Esophagus (tissue), 2 donors: ENCODE results near the gene PRKAR2A. TPM values are rescaled to one million over a fixed set of nuclear protein-coding genes. Genes with fewer than 3 reads are reported as not detected.

ENCODE experiments used
- H3K27ac ChIP-seq, 2 donors: one replicate each; pipeline ENCODE4 v1.5.1; 2013; ENCODE audit warnings: low read depth in 2 of 2, mild to moderate bottlenecking in 2 of 2, inconsistent platforms in 1 of 2, low read length in 1 of 2, moderate library complexity in 1 of 2
- H3K27me3 ChIP-seq, 2 donors: one replicate each; pipeline ENCODE4 v1.6.1; 2013; ENCODE audit warnings: low read length in 2 of 2, control low read depth in 1 of 2, mild to moderate bottlenecking in 1 of 2; ENCODE audit not compliant: insufficient read depth in 2 of 2, control insufficient read depth in 1 of 2
- H3K36me3 ChIP-seq, 2 donors: one replicate each; pipeline ENCODE4 v1.6.1; 2013; ENCODE audit warnings: low read length in 1 of 2; ENCODE audit not compliant: control insufficient read depth in 2 of 2, insufficient read depth in 2 of 2
- H3K4me1 ChIP-seq, 2 donors: one replicate each; pipeline ENCODE4 v1.6.1; 2013; ENCODE audit warnings: low read length in 1 of 2; ENCODE audit not compliant: control insufficient read depth in 2 of 2, insufficient read depth in 2 of 2
- H3K4me3 ChIP-seq, 2 donors: one replicate each; pipeline ENCODE4 v1.5.1; 2013; ENCODE audit warnings: low read length in 2 of 2, mild to moderate bottlenecking in 2 of 2, low read depth in 1 of 2, moderate library complexity in 1 of 2
- H3K9me3 ChIP-seq, 2 donors: one replicate each; pipeline ENCODE4 v1.6.1; 2013; ENCODE audit warnings: mild to moderate bottlenecking in 2 of 2, low read depth in 1 of 2, low read length in 1 of 2, moderate library complexity in 1 of 2; ENCODE audit not compliant: control insufficient read depth in 2 of 2, insufficient read depth in 1 of 2
- WGBS, 2 donors: extraction: QIAGEN DNeasy Blood & Tissue Kit; methylation state at CpG; one replicate each; pipeline ENCODE4 v1.1.7; 2013; 5-methylcytosine and 5-hydroxymethylcytosine counted together
- polyA plus RNA-seq, 2 donors: library from polyadenylated mRNA; stranded (reverse); fragments of 200-250 nt; gene quantifications; one replicate each; pipeline ENCODE4 v1.2.3, GENCODE V29; 2013
- donor health status: healthy with polysubstance abuse.
- donor health status: Bipolar disorder and iron deficiency.

The PRKAR2A gene
- polyA plus RNA-seq, 2 donors, result 7.2 to 11.3 TPM

DNA sequence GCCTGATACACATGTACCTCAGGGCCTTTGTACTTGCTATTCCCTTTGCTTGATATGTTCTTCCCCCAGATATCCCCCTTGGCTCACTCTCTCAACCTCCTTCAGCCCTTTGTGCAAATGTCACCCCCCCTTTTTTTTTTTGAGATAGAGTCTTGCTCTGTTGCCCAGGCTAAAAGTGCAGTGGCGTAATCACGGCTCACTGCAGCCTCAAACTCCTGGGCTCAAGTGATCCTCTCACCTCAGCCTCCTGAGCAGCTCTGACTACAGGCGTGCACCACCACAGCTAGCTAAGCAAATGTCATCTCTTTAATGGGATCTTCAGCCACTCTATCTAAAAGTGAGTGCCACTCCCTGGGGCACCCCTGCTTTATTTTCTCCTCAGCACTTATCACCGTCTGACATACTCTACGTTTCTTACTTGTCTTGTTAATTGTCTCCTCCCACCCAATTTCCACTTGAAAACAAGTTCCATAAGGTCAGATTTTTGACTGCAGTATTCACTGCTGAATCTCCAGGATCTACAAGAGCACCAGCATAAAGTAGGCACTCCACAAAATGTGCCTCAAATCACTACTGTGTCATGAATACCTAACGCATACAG is 145.3 kb downstream of the PRKAR2A start:
- H3K27ac ChIP-seq, result no peak overlapping the region

DNA sequence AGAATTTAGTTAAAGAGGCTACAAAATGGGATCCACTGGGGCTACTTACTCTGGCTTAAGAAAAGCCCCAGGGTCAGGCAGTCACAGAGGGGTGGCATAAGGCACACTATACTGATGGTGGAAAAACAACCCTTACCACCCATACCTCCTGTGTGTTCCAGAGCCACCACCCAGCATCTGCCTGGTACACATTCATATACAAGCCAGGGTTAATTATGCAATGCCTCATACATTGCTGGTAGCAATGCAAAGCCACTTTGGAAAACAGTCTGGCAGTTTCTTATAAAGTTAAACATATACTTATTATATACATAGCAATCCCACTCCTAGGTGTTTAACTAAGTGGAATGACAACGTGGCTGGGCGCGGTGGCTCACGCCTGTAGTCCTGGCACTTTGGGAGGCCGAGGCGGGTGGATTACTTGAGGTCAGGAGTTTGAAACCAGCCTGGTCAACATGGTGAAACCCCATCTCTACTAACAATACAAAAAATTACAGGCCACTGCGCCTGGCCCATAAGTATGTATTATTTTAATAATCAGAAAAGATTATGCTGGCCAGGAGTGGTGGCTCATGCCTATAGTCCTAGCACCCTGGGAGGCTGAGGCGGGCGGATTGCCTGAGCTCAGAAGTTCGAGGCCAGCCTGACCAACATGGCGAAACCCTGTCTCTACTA is 146.8 kb downstream of the PRKAR2A start:
- Histone ChIP-seq H3K27me3 (no peaks in the 10 kb centered on the region), H3K36me3 (peaks cover 2 to 3% of the 10 kb centered on the region in 2 donors), H3K9me3 (no peaks in the 10 kb centered on the region), H3K4me3 (no peak overlapping the region), H3K27ac (no peak overlapping the region), H3K4me1 (no peaks in the 10 kb centered on the region)
- 87 to 93% methylated on average over 11 of the region's 11 CpGs for WGBS, 2 donors

More for the DNA sequence above, 145.3 kb downstream of the PRKAR2A start:
- H3K27me3 ChIP-seq, result no peaks in the 10 kb centered on the region
- no peaks in the 10 kb centered on the region for H3K9me3 ChIP-seq
- no peak overlapping the region for H3K4me3 ChIP-seq
- H3K4me1 ChIP-seq, result no peaks in the 10 kb centered on the region
- 85 to 88% methylated on average over 6 of the region's 6 CpGs for WGBS, 2 donors
- H3K36me3 ChIP-seq, result peaks cover 3 to 6% of the 10 kb centered on the region in 2 donors

DNA sequence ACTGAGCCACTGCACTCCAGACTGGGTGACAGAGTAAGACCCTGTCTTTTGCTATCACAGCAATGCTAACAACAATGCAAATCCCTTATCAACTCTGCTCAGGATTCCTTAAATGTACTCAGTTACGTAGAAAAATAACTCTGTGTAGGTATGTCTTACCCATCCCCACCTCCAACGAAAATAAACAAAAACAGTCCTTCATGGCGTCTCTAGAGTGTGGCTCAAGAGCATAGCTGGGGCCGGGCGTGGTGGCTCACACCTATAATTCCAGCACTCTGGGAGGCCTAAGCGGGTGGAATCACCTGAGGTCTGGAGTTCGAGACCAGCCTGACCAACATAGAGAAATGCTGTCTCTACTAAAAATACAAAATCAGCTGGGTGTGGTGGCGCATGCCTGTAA is 148.8 kb downstream of the PRKAR2A start:
- H3K36me3 ChIP-seq, result peaks cover 3 to 10% of the 10 kb centered on the region in 2 donors

DNA sequence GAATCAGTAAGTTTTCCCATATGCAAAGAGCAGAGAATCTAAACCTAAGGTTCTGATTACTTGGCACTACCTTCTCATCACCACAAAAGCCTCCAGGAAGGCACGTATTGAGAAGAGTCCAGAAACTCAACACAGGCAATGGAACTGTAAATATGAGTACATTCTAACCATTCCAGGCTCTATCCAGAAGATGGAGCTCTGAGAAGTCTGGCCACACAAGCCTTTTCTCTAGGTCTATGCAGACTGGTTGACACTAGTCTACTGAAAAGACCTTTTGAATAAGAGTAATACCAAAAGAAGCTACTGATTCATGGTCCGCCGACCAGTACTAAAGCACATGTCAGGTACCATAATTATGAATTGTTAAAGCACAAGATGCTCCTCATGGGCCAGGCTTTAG is 149.7 kb downstream of the PRKAR2A start:
- Histone ChIP-seq H3K27me3 (no peaks in the 10 kb centered on the region), H3K36me3 (peaks cover 3 to 15% of the 10 kb centered on the region in 2 donors), H3K27ac (peak overlapping the region in 1 of 2 donors; percentile 0), H3K4me1 (peaks cover 2 to 12% of the 10 kb centered on the region in 2 donors), H3K9me3 (no peaks in the 10 kb centered on the region), H3K4me3 (no peak overlapping the region)
- 81 to 85% methylated on average over 3 of the region's 3 CpGs for WGBS, 2 donors

More for the DNA sequence above, 148.8 kb downstream of the PRKAR2A start:
- Histone ChIP-seq H3K27ac (no peak overlapping the region), H3K9me3 (no peaks in the 10 kb centered on the region), H3K27me3 (no peaks in the 10 kb centered on the region), H3K4me1 (peaks cover 2 to 11% of the 10 kb centered on the region in 2 donors), H3K4me3 (no peak overlapping the region)
- WGBS, 2 donors, result 93 to 95% methylated on average over 8 of the region's 8 CpGs

DNA sequence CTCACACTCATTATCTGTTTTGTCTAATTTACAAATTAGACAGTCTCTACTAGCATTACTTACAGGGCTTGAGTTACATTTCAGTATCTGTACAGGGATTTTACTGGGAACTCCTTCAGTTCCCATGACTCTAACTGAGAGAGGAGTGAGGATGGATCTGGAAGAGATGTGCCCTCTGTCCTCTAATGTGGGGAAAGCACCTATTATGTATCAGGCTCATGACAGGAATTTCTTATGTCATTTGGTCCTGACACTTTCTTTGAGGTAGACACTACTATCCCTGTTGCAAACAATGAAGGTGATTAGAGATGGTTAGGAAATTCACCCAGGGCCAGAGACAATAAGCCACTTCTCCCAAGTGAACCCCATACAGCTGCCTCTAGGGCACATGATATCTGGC is 151.1 kb downstream of the PRKAR2A start:
- Histone ChIP-seq H3K4me3 (no peak overlapping the region), H3K9me3 (no peaks in the 10 kb centered on the region), H3K27me3 (no peaks in the 10 kb centered on the region), H3K4me1 (peaks cover 2 to 12% of the 10 kb centered on the region in 2 donors), H3K27ac (no peak overlapping the region), H3K36me3 (peaks cover 8 to 19% of the 10 kb centered on the region in 2 donors)

Other genes starting within 250 kb of the PRKAR2A start
- 100 to 1,000 TPM; 192 to 264 TPM for gene UQCRC1, start 238.2 kb downstream of the PRKAR2A start, polyA plus RNA-seq
- not detected for gene TMEM89, start 226.1 kb downstream of the PRKAR2A start, polyA plus RNA-seq
- gene SLC26A6, start 212.4 kb downstream of the PRKAR2A start, polyA plus RNA-seq, result 10 to 100 TPM in 1 of 2 donors, 1 to 10 TPM in 1; 6.4 to 20.8 TPM
- gene CELSR3, start 185.0 kb downstream of the PRKAR2A start, polyA plus RNA-seq, result under 1 TPM; 0.36 to 0.77 TPM
- 1 to 10 TPM; 7.6 to 8.2 TPM for gene NCKIPSD, start 162.0 kb downstream of the PRKAR2A start, polyA plus RNA-seq
- gene IP6K2, start 130.7 kb downstream of the PRKAR2A start, polyA plus RNA-seq, result 100 to 1,000 TPM in 1 of 2 donors, 10 to 100 TPM in 1; 67.8 to 110 TPM
- 1 to 10 TPM; 5.8 to 9.0 TPM for gene SLC25A20, start 51.0 kb upstream of the PRKAR2A start, polyA plus RNA-seq
- 10 to 100 TPM; 32.8 to 36.5 TPM for gene ARIH2, start 71.0 kb upstream of the PRKAR2A start, polyA plus RNA-seq
- gene P4HTM, start 142.4 kb upstream of the PRKAR2A start, polyA plus RNA-seq, result 10 to 100 TPM; 10.7 to 14.5 TPM
- gene WDR6, start 159.5 kb upstream of the PRKAR2A start, polyA plus RNA-seq, result 10 to 100 TPM; 64.5 to 79.0 TPM
- gene DALRD3, start 170.7 kb upstream of the PRKAR2A start, polyA plus RNA-seq, result 10 to 100 TPM; 22.2 to 26.9 TPM
- 10 to 100 TPM; 65.1 to 65.7 TPM for gene NDUFAF3, start 174.2 kb upstream of the PRKAR2A start, polyA plus RNA-seq
- gene IMPDH2, start 181.5 kb upstream of the PRKAR2A start, polyA plus RNA-seq, result 100 to 1,000 TPM; 121 to 176 TPM
- gene QRICH1, start 246.2 kb upstream of the PRKAR2A start, polyA plus RNA-seq, result 10 to 100 TPM; 31.9 to 38.2 TPM